SK-N-SH treated with all-trans-retinoic acid at 6 μM for 48 hours (cell line): Measurements from ENCODE around the gene DLG2.

Source experiments
- ATAC-seq: fragments of 200-7000 bp; cut with Tn5 transposase; 3 replicates; pipeline ENCODE4 v1.9.1; 2020; ENCODE audit warnings: mild to moderate bottlenecking, moderate library complexity
- ARNTL ChIP-seq: fragments of 450-650 bp; formaldehyde crosslinking; IDR thresholded peaks from 2 replicates; pipeline ENCODE4 v1.5.0; 2020; ENCODE audit warnings: low read depth, mild to moderate bottlenecking, moderate library complexity, borderline replicate concordance
- BACH2 ChIP-seq: fragments of 250-450 bp; sonication (Bioruptor Pico); IDR thresholded peaks from 2 replicates; pipeline ENCODE4 v1.9.0; 2021; ENCODE audit warnings: mild to moderate bottlenecking, borderline replicate concordance
- CREB5 ChIP-seq: fragments of 250-450 bp; sonication (Bioruptor Pico); IDR thresholded peaks from 2 replicates; pipeline ENCODE4 v1.5.1; 2020; ENCODE audit warnings: low read depth, mild to moderate bottlenecking, moderate library complexity
- CSDC2 ChIP-seq: fragments of 250-450 bp; sonication (Bioruptor Pico); IDR thresholded peaks from 2 replicates; pipeline ENCODE4 v1.5.0; 2020; ENCODE audit warnings: mild to moderate bottlenecking, moderate library complexity
- CSRNP3 ChIP-seq: fragments of 250-450 bp; sonication (Bioruptor Pico); IDR thresholded peaks from 2 replicates; pipeline ENCODE4 v1.5.1; 2021; ENCODE audit warnings: mild to moderate bottlenecking, moderate library complexity
- ESRRG ChIP-seq: fragments of 250-450 bp; sonication (Bioruptor Pico); IDR thresholded peaks from 2 replicates; pipeline ENCODE4 v1.6.1; 2021; ENCODE audit warnings: mild to moderate bottlenecking
- GLIS3 ChIP-seq: fragments of 250-450 bp; sonication (Bioruptor Pico); IDR thresholded peaks from 2 replicates; pipeline ENCODE4 v1.5.0; 2020; ENCODE audit warnings: mild to moderate bottlenecking, moderate library complexity
- ISL1 ChIP-seq: fragments of 250-450 bp; sonication (Bioruptor Pico); IDR thresholded peaks from 2 replicates; pipeline ENCODE4 v2.1.2; 2022; ENCODE audit warnings: mild to moderate bottlenecking, moderate library complexity
- OSR1 ChIP-seq: fragments of 250-450 bp; sonication (Bioruptor Pico); IDR thresholded peaks from 2 replicates; pipeline ENCODE4 v1.8.0; 2022; ENCODE audit warnings: moderate library complexity, mild to moderate bottlenecking, inconsistent platforms
- PATZ1 ChIP-seq: fragments of 250-450 bp; sonication (Bioruptor Pico); IDR thresholded peaks from 2 replicates; pipeline ENCODE4 v1.8.0; 2020; ENCODE audit warnings: mild to moderate bottlenecking, moderate library complexity, borderline replicate concordance
- POU6F1 ChIP-seq: fragments of 250-450 bp; sonication (Bioruptor Pico); IDR thresholded peaks from 2 replicates; pipeline ENCODE4 v1.8.0; 2021; ENCODE audit warnings: low read depth, mild to moderate bottlenecking, moderate library complexity, borderline replicate concordance
- PPARA ChIP-seq: fragments of 250-450 bp; sonication (Bioruptor Pico); IDR thresholded peaks from 2 replicates; pipeline ENCODE4 v1.5.0; 2020; ENCODE audit warnings: mild to moderate bottlenecking, borderline replicate concordance
- RARB ChIP-seq: fragments of 250-450 bp; sonication (Bioruptor Pico); IDR thresholded peaks from 2 replicates; pipeline ENCODE4 v1.8.0; 2021; ENCODE audit warnings: mild to moderate bottlenecking, moderate library complexity
- SNAI2 ChIP-seq: fragments of 250-450 bp; sonication (Bioruptor Pico); IDR thresholded peaks from 2 replicates; pipeline ENCODE4 v1.5.0; 2020; ENCODE audit warnings: mild to moderate bottlenecking, moderate library complexity
- TCF4 ChIP-seq: fragments of 250-450 bp; sonication (Bioruptor Pico); IDR thresholded peaks from 2 replicates; pipeline ENCODE4 v1.8.0; 2021; ENCODE audit warnings: mild to moderate bottlenecking, moderate library complexity, borderline replicate concordance
- TSHZ2 ChIP-seq: fragments of 250-450 bp; sonication (Bioruptor Pico); IDR thresholded peaks from 2 replicates; pipeline ENCODE4 v1.5.0; 2020; ENCODE audit warnings: mild to moderate bottlenecking, moderate library complexity
- ZFP30 ChIP-seq: fragments of 450-650 bp; formaldehyde crosslinking; IDR thresholded peaks from 2 replicates; pipeline ENCODE4 v1.5.0; 2022; ENCODE audit warnings: mild to moderate bottlenecking, moderate library complexity

DLG2 gene

GRCh38 chr11:83773950-83774880, 1852.9 kb downstream of the DLG2 start:
- ATAC-seq: peak; percentile 89
- TF ChIP-seq TCF4 (CRISPR knock-in tag) (0 out of 2 replicates have a peak, but pooled peaks have one; percentile 17), CSRNP3 (no peak), ESRRG (CRISPR knock-in tag) (no peak), RARB (CRISPR knock-in tag) (no peak)
- TF ChIP-seq, all 23 proteins: peak for 1

GRCh38 chr11:83768489-83768888, 1858.7 kb downstream of the DLG2 start:
- TF ChIP-seq GLIS3 (no peak), BACH2 (CRISPR knock-in tag) (no peak), ZFP30 (CRISPR knock-in tag) (no peak)
- ATAC-seq: no peak

GRCh38 chr11:83766932-83767331, 1860.2 kb downstream of the DLG2 start:
- TF ChIP-seq SNAI2 (CRISPR knock-in tag) (no peak), OSR1 (no peak), ARNTL (CRISPR knock-in tag) (no peak), TSHZ2 (no peak), ISL1 (CRISPR knock-in tag) (no peak), ESRRG (CRISPR knock-in tag) (no peak), CSDC2 (CRISPR knock-in tag) (no peak), CREB5 (CRISPR knock-in tag) (no peak), GLIS3 (no peak), CSRNP3 (no peak)
- TF ChIP-seq, all 23 proteins: peak for 0
- no peak for ATAC-seq

- no peak for ATAC-seq
- TF ChIP-seq SNAI2 (CRISPR knock-in tag): no peak
- TF ChIP-seq TCF4 (CRISPR knock-in tag): no peak
- TF ChIP-seq OSR1: no peak
- no peak for TF ChIP-seq ARNTL (CRISPR knock-in tag)
- no peak for TF ChIP-seq RARB (CRISPR knock-in tag)
- TF ChIP-seq GLIS3: no peak
- TF ChIP-seq TSHZ2: no peak
- TF ChIP-seq PPARA (CRISPR knock-in tag): no peak
- TF ChIP-seq ISL1 (CRISPR knock-in tag): no peak
- TF ChIP-seq BACH2 (CRISPR knock-in tag): no peak
- TF ChIP-seq PATZ1 (CRISPR knock-in tag): no peak
- no peak for TF ChIP-seq POU6F1 (CRISPR knock-in tag)
- TF ChIP-seq CSRNP3: no peak
These were observed 1862.5 kb downstream of the DLG2 start for GRCh38 chr11:83764643-83765042.
